Stimulated activated CD4-positive, alpha-beta T cell treated with anti-CD3 and anti-CD28 coated beads, TNF-alpha, amount 100 ng/mL, for 24 hours (primary cell): Measurements from ENCODE around the gene F5.
"Not testable (repeated sequence)": the region's sequence is repeated elsewhere in the genome, so short reads cannot be mapped to it uniquely, and the experiment has no call there.

Experiments
- DNase-seq, 3 experiments: peaks; one replicate each; pipeline ENCODE4 v3.0.0-alpha.2; 2020; ENCODE audit warnings: low read depth in 3 of 3

Gene F5

DNA sequence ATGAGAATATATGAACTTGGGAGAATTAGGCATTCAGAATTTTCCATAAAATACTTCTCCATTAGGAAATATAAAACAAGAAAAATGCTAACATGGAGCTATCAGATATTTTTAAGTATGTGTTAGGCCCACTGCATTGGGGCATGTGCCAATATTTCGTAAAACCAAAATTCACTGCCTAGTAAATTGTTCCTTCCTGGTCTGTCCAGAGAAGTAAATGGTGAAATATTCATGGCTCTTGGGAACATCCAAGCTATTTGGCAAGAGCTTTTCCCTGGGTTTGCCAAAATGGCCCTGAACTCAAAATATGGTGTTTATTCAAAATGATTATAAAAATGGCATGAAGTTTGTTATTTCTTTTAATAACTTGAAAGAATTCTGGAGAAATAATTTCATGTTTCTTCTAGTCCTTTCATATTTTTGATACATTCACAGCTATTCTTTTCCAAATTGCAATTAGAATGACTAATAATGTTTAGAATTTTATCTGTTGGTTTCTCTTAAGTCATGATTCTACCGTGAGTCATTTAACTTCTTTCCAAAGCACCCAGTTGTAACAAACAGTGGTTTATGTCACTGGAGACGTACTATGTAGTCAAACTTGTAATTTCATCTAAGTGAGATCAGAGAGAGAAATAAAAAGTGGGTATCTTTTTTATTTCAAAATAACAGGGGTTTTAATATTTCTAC is 74.8 kb downstream of the F5 start:
- no peak for DNase-seq

DNA sequence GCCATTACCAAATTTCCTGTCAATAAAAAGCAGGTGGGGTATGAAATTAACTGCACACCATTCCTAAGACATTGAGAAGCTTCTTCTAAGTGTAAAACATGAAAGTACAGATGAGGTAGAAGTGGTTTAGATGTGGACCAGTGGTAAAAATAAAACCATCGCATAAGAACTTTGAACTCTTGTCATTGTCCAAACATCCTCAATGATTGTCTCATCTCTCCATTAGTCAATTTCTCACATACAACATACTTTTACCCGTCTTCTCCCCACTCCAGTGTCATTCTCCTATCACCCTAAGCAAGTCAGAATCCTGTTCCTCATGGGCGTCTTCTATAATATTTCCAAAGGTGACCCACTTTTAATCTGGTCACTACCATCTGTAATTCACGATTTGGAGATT is 76.2 kb downstream of the F5 start:
- DNase-seq = no peak

- no peak for DNase-seq
Measured at GRCh38 chr1:169509354-169509753, 76.9 kb downstream of the F5 start.

- DNase-seq = no peak
Measured at GRCh38 chr1:169508432-169509338, 77.6 kb downstream of the F5 start.

DNA sequence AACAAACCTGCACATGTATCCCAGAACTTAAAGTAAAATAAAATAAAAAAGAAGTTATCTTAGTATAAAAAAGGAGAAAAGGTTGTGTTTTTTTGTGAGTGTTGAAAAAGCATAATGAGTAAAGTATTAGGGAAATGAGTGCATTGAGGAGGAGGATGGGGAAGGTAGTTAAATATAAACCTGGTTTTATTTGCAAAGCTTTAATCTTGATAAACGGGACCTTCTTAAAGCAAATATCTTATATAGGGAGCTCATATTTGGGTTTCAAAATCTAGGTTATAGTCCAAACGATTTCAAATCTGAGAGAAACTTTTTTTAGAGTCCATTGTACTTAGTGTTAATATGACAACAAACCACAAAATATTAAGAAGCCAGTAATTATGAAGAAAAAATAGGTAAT is 78.9 kb downstream of the F5 start:
- no peak for DNase-seq

GRCh38 chr1:169503601-169504000 is 82.7 kb downstream of the F5 start:
- DNase-seq = not testable (repeated sequence)

GRCh38 chr1:169499807-169500206 is 86.5 kb downstream of the F5 start:
- no peak for DNase-seq

DNA sequence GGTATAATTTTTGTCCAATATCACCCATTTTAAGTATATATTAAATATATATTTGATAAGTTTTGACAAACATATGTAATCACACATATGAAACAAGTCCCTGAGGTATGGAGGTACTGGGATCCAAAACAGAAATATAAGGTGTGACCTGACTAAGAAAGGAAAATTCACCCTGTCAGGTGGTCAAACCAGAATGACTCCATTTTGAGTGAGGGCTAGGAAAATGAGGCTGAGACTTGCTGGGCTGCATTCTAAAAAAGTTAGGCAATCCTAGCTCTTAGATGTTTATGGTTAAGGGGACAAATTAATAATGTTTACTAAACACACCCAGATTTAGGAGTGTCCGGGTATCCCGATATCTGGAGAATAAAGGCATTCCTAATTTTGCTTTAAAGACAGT is 89.0 kb downstream of the F5 start:
- no peak for DNase-seq

GRCh38 chr1:169495916-169496315 is 90.4 kb downstream of the F5 start:
- DNase-seq = no peak

DNA sequence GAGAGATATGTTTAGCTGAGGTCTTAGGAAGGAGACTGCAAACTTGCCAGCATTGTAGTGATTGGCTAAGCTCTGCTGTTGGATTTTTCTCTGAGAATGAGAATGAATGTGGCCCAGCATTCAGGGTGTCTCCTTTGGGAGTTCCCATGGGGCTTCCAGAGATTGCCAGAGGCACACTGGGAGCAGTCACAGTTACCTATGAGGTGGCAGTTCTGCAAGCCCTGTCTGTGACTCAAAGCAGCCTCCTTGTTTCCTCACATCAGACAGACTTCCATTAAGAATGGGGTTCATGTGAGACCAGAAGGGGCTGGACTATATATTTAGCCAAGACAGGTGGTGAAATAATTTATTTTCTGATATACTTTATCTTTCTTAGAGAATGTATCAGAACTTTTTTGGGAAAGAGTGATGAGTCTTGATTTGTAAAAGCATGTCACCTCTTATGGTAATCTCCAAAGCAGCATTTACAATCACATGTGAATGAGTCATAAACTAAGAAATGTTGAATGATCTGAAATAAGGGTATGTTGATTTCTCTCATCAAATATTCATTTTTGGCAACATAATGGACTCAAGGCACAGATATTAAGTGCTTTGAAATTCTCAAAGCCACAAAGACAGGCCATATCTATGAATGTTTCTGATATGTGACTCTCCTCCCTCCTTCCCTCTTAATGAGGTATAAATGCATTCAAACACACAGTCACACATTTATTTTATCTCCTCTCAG is 91.1 kb downstream of the F5 start:
- no peak for DNase-seq

DNA sequence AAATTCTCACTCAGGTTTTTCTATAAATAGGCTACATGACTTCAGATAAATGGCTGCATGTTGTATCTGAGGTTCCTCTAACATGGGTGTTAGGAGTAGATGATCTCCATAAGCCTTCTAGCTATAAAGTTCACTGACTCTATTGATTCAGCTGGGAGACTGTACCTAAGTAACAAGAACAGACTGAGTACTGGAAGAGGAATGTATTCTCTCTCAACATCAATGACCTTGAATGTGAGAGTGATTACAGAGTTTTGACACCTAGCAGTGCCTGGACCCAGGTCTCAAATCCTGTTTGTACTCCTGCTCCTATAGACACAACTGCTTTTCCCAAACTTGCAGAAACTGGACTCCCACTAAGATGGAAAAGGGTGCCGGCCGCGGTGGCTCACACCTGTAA is 91.9 kb downstream of the F5 start:
- no peak for DNase-seq

GRCh38 chr1:169493251-169493650 is 93.0 kb downstream of the F5 start:
- no peak for DNase-seq

- peak in 2 of 3 experiments; percentile 11 to 28 for DNase-seq
Measured at GRCh38 chr1:169491845-169492281, 94.4 kb downstream of the F5 start.

DNA sequence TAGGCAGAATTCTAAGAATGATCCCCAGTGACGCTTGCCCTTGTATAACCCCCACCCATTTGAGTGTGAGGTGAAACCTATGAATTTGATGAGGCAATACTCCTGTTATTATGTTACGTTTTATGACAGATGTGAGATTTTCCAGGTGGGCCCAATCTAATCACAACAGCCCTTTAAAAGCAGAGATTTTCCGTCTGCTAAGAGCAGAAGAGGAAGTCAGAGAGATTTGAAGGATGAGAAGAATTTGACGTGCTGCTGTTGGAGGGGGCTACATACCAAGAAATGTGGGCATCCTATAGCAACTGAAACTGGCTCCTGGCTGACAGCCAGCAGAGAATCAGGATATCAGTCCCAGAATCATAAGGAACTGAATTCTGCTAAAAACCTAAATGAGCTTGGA is 98.1 kb downstream of the F5 start:
- DNase-seq = no peak

DNA sequence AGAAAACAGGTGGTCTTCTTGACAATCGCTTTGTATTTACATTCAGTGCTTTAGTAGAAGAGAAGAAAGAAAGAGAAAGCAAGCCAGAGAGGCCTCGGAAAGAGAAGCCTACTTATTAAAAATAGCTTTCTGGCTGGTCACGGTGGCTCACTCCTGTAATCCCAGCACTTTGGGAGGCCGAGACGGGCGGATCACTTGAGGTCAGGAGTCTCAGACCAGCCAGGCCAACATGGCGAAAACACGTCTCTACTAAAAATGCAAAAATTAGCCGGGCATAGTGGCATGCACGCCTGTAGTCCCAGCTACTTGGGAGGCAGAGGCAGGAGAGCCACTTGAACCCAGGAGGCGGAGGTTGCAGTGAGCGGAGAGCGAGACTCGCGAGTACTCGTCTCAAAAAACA is 98.7 kb downstream of the F5 start:
- DNase-seq = no peak

GRCh38 chr1:169487133-169487532 is 99.1 kb downstream of the F5 start:
- no peak for DNase-seq

GRCh38 chr1:169486281-169487051 is 99.8 kb downstream of the F5 start:
- DNase-seq = no peak

GRCh38 chr1:169485431-169486280 is 100.6 kb downstream of the F5 start, which contains the start of gene SLC19A2:
TSS of gene SLC19A2 (minus strand) at chr1:169485944. CDS start at chr1:169485766, 178 bp downstream.
- DNase-seq = peak; percentile 82 to 94 (median 83)

- DNase-seq = peak in 1 of 3 experiments; percentile 28
Measured at GRCh38 chr1:169484683-169485430, 101.4 kb downstream of the F5 start.

DNA sequence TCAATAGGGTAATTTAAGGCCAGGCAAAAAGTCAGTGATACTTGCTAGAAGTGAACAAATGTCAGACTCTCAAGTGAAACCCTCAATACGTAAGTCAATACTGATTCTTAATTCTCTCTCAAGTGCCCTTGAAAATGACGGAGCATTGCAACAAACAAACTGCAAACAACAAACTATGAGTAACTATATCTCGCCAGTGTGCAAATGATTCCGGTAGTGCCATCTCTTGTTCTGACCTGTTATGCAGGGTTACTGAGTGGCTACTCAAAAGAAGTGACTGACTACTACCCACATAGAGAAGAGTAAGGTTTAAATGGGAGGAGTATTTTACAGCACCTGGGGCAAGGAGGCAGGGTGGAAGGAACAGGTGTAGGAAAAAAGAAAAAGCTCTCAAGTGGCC is 102.2 kb downstream of the F5 start:
- DNase-seq = no peak
